Measurements from ENCODE around the gene DNAJC10. TPM values are rescaled to one million over a fixed set of nuclear protein-coding genes. Genes with fewer than 3 reads are reported as not detected.
A peak's percentile ranks its signal among the peaks of the same experiment; 100 is the strongest.
"Not testable (repeated sequence)": the region's sequence is repeated elsewhere in the genome, so short reads cannot be mapped to it uniquely, and the experiment has no call there.

DNAJC10 gene, protein sequence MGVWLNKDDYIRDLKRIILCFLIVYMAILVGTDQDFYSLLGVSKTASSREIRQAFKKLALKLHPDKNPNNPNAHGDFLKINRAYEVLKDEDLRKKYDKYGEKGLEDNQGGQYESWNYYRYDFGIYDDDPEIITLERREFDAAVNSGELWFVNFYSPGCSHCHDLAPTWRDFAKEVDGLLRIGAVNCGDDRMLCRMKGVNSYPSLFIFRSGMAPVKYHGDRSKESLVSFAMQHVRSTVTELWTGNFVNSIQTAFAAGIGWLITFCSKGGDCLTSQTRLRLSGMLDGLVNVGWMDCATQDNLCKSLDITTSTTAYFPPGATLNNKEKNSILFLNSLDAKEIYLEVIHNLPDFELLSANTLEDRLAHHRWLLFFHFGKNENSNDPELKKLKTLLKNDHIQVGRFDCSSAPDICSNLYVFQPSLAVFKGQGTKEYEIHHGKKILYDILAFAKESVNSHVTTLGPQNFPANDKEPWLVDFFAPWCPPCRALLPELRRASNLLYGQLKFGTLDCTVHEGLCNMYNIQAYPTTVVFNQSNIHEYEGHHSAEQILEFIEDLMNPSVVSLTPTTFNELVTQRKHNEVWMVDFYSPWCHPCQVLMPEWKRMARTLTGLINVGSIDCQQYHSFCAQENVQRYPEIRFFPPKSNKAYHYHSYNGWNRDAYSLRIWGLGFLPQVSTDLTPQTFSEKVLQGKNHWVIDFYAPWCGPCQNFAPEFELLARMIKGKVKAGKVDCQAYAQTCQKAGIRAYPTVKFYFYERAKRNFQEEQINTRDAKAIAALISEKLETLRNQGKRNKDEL
- polyA plus RNA-seq (ENCODE audit: insufficient read length): 58.6 TPM

DNA sequence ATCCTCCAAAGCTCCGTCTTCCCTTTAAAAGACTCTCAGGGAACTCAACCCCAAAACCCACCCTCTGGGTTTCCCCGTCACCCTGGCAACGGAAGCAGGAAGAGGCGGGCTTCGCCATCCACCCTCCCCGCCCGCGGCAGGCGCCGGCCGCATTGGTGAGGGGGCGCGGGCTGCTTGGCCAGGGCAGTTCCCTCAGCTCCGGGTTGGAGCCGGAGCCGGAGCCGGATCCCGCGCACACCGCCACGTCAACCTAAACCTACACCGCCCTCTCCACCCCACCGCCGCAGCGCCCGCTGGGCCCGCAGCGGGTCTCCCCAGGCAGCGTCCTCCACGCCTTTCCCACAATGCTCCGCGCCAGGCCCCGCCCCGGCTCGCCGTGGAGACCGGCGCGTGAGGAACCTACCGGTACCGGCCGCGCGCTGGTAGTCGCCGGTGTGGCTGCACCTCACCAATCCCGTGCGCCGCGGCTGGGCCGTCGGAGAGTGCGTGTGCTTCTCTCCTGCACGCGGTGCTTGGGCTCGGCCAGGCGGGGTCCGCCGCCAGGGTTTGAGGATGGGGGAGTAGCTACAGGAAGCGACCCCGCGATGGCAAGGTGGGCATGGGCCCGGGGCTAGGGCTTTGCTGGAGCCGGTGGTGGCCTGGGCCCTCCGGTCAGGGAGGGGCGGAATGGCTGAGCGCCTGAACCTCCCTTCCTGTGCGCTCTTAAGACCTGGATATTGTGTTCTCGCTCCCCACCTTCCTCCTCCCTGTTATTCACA, at the start of gene DNAJC10:
DNAJC10 (plus strand) TSS at position 366 of the 758 bp plus-strand sequence. CDS start 1,830 bp downstream, outside the sequence.
- DNase-seq (ENCODE audit: low read depth): peak; percentile 68

DNA sequence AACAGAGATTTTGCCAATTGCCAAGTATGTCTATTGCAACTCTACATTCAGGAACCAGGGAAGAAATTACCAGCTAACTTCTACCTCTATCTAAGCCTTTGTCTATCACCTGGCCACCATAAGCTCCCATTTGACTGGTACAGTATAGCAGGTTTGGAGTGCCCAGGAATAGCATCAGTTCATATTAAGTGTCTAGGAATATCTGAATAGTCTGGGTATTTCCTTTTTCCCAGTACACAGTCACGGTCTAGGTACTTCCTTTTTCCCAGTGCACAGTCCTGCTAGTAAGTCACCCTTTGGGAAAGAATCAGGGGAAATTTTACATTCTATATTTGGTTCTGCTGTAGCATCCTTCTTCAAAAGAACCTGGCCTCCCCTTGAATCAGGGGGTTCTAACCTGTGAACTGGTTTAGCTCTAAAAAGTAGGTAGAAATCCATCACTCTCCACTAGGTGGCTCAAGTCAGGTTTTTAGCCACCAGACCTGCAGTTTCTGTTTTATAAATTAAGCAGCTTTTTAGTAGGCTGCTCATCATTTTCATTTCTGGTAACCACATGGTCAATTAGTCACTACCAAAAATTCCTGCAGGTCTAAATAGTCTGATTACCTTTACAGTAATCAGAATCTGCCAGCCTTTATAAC, 49.3 kb upstream of the DNAJC10 start:
- DNase-seq (ENCODE audit: low read depth): no peak

DNA sequence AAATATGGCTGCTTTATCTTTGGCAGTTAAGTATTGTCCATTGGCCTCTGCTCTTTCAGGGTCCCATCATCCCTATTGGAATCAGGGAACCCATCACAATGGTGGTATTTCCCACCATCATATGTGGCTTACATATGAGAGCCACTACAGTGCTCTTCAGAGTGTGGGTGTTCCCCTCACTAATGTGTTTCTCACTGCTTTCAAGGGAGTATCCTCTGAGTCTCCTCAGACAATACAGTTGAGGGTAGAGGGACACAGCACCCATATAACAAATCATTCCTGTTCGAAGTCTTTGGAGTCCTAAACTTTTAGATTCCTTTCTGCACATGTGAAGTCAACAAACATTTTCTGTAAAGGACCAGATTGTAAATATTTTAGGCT, 48.8 kb upstream of the DNAJC10 start:
- DNase-seq (ENCODE audit: low read depth): no peak

DNA sequence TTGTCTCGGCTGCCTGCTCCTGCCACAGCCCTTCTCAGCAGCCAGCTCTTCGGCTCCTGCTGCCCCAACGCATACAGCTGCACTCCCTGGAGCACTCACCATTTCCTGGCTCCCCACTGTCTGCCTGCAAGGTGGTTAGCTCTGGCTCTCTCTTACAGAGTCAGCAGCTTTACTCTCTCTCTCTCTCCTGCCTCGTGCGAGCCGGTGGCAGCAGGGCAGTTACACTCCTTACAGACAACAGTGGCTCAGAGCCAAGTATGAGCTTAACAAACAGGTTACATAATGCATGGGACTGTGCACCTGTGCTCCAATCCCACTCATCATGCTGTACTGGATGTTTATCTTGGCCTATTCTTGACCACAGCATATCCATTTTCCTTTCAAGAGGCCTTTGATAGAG, 47.4 kb upstream of the DNAJC10 start:
- DNase-seq (ENCODE audit: low read depth): no peak

DNA sequence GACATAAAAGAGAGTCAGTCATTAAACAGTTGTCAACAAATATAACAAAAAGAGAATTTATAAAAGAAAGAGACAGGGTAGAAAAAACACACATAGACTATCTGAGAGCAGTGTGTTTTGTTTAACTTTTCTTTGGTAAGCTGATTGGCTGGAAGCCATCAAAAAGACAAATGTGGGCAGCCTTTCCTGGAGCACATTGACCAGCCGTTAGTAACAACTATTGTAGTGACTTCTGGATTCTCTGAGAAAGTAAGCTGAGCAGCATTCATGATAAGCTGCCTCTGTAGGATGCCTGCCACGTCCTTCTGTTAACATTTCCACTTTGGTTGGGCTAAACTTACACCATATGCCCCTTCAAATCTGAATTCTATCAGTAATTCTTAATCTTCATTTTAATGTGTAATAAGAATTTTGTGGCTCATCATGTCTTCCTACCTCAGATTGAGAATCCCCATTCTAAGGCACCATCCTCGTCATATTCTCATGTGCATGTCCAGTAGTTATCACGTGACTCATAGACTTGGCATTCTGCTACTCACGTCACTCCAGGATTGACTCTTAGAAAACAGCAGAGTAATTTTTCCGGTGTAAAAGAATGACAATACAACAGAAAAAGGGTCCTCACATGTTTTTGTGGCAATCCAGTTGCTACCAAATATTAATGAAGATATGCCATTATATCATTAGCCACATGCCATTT, 43.4 kb upstream of the DNAJC10 start:
- no peak for DNase-seq (ENCODE audit: low read depth)

DNA sequence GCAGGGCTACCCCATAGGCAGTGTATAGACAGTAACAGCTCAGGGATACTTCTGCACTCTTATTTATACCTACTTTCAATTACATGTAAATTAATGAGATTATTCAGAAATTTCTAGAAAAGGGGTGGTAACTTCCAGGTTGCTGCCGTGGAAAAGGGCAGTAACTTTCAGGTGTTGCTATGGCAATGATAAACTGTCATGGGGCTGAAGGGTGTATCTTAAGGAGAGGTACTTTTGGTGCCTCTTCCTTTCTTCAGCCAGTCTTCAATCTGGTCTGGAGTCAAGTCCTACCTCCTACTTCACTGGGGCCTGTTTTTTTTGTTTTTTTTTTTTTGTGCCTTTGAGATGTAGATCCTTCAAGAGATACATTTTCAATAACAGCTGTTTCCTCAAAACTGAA, 35.2 kb upstream of the DNAJC10 start:
- DNase-seq (ENCODE audit: low read depth): no peak

DNA sequence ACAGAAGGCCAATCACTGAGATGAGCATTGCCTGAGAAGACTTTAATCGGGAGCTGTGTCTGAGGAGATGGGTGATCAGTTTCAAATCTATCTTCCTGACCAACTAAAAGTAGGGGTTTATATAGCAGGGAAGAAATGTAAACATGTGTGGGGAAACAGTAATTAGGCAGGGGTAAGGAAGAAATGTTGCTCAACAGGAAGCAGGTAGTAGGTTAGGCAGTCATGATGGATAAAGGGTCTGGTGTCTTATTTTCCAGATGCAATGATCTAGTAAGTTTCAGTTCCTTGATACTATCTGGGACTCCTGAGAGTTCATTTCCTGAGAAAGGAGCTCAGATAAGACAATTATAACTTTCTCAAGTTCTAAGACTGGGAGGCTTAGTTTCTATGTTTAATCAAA, 33.8 kb upstream of the DNAJC10 start:
- no peak for DNase-seq (ENCODE audit: low read depth)

DNA sequence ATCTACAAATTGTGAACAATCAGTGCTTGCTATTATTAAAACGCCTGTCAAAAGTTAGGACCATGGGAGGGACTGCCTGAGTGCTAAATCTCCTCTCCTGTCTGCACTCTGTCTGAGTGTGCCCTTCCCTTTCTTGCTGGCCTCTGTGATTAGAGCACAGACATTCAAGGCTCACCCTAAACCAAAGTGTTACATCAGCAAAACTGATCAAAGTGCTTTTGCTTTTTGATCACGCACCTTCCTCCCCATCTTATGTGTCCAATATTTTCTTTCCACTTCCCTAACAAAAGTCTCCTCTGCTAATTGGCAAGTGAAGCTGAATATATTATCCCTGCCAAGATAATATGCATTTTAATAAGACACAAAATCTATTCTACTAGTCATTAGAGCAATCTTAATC, 30.5 kb upstream of the DNAJC10 start:
- no peak for DNase-seq (ENCODE audit: low read depth)

DNA sequence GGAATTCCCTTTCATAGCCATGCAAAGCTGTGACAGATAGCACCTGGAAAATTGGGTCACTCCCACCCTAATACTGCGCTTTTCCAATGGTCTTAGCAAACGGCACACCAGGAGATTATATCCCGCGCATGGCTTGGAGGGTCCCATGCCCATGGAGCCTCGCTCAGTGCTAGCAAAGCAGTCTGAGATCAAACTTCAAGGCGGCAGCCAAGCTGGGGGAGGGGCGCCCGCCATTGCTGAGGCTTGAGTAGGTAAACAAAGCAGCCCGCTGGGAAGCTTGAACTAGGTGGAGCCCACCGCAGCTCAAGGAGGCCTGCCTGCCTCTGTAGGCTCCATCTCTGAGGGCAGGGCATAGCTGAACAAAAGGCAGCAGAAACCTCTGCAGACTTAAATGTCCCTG, 29.3 kb upstream of the DNAJC10 start:
- not testable (repeated sequence) for DNase-seq (ENCODE audit: low read depth)

DNA sequence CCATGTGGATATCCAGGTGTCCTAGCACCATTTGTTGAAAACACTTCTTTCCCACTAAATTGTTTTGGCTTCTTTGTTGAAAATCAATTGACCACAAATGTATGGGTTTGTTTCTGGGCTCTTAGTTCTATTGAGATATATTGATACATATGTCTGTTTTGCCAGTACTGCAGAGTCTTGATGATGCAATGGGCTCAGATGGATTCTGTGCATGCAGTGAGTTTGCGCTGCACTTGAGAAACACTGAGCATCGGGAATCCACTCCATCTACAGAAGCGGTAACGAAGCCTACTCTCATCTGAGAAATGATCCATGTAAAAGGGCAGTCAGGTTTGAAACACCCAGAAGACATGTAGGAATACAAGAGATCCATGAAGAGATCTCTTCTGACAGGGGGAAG, 21.9 kb upstream of the DNAJC10 start:
- DNase-seq (ENCODE audit: low read depth): no peak

DNA sequence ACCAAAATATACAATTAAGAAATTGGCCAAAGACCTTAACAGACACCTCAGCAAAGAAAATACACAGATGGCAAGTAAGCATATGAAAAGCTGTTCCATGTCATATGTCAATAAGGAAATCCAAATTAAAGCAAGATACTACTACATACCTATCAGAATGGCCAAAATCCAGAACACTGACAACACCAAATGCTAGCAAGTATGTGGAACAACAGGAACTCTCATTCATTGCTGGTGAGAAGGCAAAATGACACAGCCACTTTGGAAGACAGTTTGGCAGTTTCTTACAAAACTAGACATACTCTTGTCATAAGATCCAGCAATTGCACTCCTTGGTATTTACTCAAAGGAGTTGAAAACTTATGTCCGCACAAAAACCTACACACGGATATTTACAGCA, 20.3 kb upstream of the DNAJC10 start:
- DNase-seq (ENCODE audit: low read depth): no peak

DNA sequence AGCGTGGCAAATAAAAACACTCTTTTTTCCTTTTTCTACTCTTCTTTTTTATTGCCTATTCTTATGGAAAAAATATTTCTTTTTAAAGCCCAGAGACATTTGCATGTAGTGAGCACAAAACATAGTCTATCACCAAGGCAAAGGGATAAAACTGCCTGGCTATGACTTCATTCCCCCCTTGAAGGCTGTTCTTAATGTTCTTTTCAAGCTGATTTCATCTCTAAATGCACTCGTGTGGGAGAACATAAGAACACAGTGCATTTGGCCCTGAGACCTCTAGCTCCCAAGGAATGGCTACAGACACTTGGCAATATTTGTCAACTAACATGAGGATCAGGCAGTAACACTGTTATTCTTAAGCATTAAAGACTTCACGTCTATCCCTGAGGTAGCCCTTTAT, 17.4 kb upstream of the DNAJC10 start:
- no peak for DNase-seq (ENCODE audit: low read depth)

DNA sequence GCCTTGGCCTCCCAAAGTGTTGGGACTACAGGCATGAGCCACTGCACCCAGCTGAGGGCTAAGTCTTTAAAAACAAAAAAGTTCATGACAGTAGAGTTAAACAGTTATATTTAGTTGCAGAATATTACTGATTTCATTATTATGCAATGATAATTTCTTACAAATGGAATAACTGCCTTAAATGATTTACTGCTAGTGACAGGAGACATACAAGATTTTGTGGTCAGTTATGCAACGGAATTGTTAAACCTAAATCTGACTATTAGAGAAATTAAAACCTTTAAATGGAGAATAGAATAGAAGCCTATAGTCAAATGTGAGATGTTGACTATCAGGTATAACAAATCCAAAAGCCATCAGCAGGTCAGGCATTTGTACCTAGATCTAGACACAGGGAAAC, 10.3 kb upstream of the DNAJC10 start:
- no peak for DNase-seq (ENCODE audit: low read depth)

DNA sequence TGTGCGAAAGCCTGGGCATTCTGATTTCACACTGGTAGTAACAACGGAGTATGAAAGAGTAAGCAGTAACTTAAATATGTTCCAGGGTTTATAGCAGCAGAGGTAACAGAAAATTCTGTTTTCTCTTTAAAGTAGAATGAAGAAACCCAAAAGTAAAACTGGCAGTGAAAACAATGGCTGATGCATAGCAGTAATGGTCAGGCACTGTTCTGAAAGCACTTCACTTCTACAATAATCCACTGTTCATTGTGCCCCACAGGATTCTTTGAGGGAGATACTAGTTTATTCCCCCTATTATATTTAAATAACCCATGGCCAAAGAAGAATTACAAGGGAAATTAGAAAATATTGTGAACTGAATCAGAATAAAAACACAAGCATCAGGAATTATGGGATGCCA, 9.3 kb upstream of the DNAJC10 start:
- DNase-seq (ENCODE audit: low read depth): no peak

DNA sequence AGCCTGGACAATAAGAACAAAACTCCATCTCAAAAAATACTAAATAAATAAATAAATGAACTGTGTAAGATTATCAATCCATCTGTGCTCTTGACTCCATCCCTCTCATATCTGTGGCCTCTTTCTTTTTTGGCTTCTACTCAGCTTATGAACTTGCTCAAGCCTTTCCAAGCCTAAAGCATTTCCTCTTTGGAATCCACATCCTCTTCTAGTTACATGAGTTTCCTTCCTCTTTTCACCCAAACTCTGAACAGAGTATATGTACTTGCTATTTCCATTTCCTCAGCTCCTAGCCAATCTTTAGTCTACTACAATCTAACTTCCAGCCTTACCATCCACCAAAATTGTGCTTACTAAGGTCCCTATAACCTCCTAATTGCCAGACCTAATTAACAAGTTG, 2.5 kb upstream of the DNAJC10 start:
- DNase-seq (ENCODE audit: low read depth): no peak

DNA sequence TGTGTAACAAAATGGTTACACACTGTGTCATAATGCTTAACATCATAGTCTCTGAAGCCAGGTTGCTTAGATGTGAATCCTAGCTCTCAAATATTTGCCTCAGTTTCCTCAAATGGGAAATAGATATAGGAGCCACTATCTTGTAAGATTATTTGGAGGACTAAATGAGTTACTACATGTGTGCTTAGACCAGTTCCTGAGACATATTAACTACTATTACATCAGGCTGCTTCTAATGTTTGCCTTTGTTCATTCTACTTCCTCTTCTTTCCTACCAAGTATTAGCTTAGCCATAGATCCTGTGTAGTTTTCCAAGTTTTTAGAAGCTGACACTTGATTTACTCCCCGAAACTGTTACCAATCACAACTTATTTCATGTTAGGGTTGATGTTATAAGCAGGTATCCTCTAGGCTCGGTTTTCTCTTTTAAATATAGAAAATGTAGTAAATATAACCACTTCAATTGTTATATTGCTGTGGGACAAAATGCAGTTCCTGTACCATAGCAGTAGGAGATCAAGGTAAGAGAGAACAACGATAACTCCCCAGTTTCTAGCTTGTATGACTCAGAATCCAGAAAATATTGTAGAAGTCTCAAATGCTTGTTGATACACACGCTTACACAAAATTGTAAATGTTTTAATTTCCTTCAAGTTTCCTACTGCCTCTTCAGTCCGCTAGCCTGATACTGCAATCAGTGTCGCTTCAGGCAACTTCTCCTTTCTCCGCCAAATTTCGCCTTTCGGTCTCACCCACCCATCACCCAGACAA, 751 bp upstream of the DNAJC10 start:
- DNase-seq (ENCODE audit: low read depth): no peak

DNA sequence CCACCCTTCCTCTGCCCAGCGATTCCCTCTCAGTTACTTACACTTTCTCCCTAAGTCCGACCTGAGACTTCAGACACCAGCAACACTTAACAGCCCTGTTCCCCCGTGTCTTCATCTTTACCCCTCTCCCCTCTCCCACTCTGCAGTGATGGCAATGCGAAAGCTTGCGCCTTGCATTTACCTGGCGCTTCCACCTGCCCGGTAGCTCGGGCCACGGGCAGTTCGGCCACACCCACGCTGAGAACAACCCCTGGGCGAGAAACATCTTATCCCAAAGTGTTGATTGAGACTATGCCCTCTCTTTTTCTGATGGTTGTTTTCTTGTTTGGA, 558 bp downstream of the DNAJC10 start:
- no peak for DNase-seq (ENCODE audit: low read depth)

DNA sequence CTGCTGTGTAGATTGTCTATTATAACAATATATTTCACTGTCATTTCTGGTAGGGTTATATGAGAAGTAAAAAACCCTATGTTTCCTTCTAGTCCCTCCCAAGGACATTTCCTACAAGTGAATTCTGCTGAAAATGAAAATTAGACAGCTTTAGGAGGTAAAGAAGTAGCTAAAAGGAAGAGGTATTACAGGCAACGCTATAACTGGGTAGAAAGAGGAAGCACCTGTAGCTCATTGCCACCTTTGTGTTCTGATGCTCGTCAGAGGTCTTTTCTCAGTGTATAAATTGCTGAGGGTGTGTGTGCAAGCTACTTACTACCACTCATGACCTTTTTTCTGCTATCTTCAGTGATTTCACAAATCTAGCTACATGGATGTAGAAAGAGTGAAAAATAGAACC, 1.4 kb downstream of the DNAJC10 start:
- DNase-seq (ENCODE audit: low read depth): no peak

DNA sequence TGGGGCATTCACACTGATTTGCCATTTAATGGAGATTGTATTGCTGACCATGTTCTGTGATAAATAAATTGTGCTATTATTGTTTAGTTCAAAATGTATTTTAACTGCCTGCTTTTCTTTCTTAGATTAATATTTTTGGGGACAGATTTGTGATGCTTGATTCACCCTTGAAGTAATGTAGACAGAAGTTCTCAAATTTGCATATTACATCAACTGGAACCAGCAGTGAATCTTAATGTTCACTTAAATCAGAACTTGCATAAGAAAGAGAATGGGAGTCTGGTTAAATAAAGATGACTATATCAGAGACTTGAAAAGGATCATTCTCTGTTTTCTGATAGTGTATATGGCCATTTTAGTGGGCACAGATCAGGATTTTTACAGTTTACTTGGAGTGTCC, 1.8 kb downstream of the DNAJC10 start:
- no peak for DNase-seq (ENCODE audit: low read depth)

DNA sequence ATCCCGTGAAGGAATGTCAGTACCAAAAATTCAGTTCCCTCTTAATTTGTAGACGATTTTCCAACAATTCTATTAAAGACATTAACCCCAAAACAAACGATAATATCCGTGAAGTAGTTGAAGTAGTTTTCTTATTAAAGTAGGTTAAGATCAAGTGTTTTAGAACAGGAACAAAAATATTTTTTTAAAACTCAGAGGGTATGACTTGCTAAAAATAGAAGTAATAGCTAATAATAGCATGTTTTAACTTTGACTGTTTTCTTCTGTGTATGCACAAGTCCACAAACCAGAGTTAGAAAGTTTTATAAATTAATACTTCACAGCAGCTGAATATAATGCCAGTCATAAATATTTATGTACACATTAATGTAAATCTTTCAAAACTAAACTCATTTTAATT, 2.4 kb downstream of the DNAJC10 start:
- DNase-seq (ENCODE audit: low read depth): no peak

DNA sequence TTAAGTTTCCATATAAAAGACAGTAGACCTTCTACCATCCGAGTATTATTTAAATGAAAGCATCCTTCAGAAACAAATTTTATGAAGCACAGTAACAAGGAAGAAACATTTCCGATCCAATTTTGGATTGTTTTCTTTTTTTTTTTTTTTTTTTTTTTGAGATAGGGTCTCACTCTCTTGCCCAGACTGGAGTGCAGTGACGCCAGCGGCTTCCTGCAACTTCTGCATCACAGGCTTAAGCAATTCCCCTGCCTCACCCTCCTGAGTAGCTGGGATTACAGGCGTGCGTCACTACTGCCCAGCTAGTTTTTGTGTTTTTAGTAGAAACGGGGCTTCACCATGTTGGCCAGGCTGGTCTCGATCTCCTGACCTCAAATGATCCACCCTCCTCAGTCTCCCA, 3.1 kb downstream of the DNAJC10 start:
- not testable (repeated sequence) for DNase-seq (ENCODE audit: low read depth)
